Peyer's patch (tissue), 4 donors: ENCODE measurements around the gene KRTCAP2. TPM values are rescaled to one million over a fixed set of nuclear protein-coding genes. Genes with fewer than 3 reads are reported as not detected.
A peak's percentile ranks its signal among the peaks of the same experiment; 100 is the strongest.
"Not testable (repeated sequence)": the region's sequence is repeated elsewhere in the genome, so short reads cannot be mapped to it uniquely, and the experiment has no call there.

Experiments used
- DNase-seq, 3 donors: peaks; one replicate each; pipeline ENCODE4 v3.0.0-alpha.2; 2017 to 2019
- H3K27ac ChIP-seq, 4 donors: fragments of 200-600 bp; sonication (generic); one replicate each; pipeline ENCODE4 v1.5.1; 2016 to 2019
- H3K27me3 ChIP-seq, 2 donors: fragments of 200-600 bp; sonication (generic); one replicate each; pipeline ENCODE4 v1.5.1; 2019
- H3K36me3 ChIP-seq, 3 donors: fragments of 200-600 bp; sonication (generic); one replicate each; pipeline ENCODE4 v1.5.1; 2016 to 2019
- H3K4me1 ChIP-seq, 4 donors: fragments of 200-600 bp; sonication (generic); one replicate each; pipeline ENCODE4 v1.5.1; 2016 to 2019
- H3K4me3 ChIP-seq, 4 donors: fragments of 200-600 bp; sonication (generic); 1 replicate in 3 of 4; 2 replicates in 1 of 4; pipeline ENCODE4 v1.5.1; 2016 to 2019; ENCODE audit warnings: mild to moderate bottlenecking in 1 of 4
- H3K9me3 ChIP-seq, 4 donors: fragments of 200-600 bp; sonication (generic); one replicate each; pipeline ENCODE4 v1.5.1; 2016 to 2019; ENCODE audit warnings: mild to moderate bottlenecking in 1 of 4
- CTCF ChIP-seq, 6 experiments: fragments of 450-650 bp in 4 of 6; fragments of 200-600 bp in 2 of 6; sonication (generic) in 1 of 6; IDR thresholded peaks; one replicate each; pipeline ENCODE4 v1.5.1; 2017 to 2019; ENCODE audit warnings: antibody characterized with exemption in 6 of 6, mild to moderate bottlenecking in 3 of 6, moderate library complexity in 1 of 6
- POLR2A ChIP-seq, 2 donors: fragments of 450-650 bp; IDR thresholded peaks; one replicate each; pipeline ENCODE4 v1.5.1; 2017; ENCODE audit warnings: antibody characterized with exemption in 2 of 2, mild to moderate bottlenecking in 2 of 2, moderate library complexity in 2 of 2
- total RNA-seq, 4 donors: library from RNA; depleted of rRNA; stranded (reverse); fragments of >200 nt; gene quantifications; one replicate each; pipeline ENCODE4 v1.1.0, GENCODE V29; 2016

Gene KRTCAP2
- total RNA-seq, 4 donors from 2014 or later, result 111 to 137 (median 117) TPM

DNA sequence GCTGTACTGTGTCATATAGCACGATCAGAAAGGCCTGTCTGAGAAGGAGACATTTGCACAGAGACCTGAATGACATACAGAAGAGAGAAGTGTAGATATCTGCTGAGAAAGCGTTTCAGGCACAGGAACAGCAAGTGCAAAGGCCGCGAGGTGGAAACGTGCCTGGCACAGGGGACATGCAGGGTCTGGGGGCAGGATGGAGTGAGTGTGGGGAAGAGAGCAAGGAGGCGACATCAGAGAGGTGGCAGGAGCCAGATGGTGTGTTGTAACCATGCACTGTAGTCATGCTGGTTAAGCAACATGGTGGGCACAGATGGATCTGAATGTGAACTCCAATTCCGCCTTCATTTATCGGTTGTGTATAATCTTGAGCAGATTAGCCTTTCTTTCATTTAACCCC, 13.0 kb downstream of the KRTCAP2 start:
- H3K27me3 ChIP-seq, result no peaks in the 10 kb centered on the region
- no peaks in the 10 kb centered on the region for H3K36me3 ChIP-seq
- no peaks in the 10 kb centered on the region for H3K4me1 ChIP-seq
- DNase-seq, result no peak
- no peak for TF ChIP-seq POLR2A (IDR thresholded peaks at IDR 0.05)
- no peak for TF ChIP-seq CTCF (IDR thresholded peaks at IDR 0.05)
- H3K4me3 ChIP-seq, result no peak overlapping the region
- H3K27ac ChIP-seq, result no peak overlapping the region
- H3K9me3 ChIP-seq, result no peaks in the 10 kb centered on the region

- H3K27me3 ChIP-seq, result no peaks in the 10 kb centered on the region
- no peak for DNase-seq
- H3K4me1 ChIP-seq, result no peaks in the 10 kb centered on the region
- H3K36me3 ChIP-seq, result no peaks in the 10 kb centered on the region
- TF ChIP-seq CTCF (IDR thresholded peaks at IDR 0.05) (no peak), POLR2A (IDR thresholded peaks at IDR 0.05) (no peak)
- no peaks in the 10 kb centered on the region for H3K9me3 ChIP-seq
- H3K27ac ChIP-seq, result no peak overlapping the region
- no peak overlapping the region for H3K4me3 ChIP-seq
Measured at GRCh38 chr1:155158991-155159390, 14.1 kb downstream of the KRTCAP2 start.

DNA sequence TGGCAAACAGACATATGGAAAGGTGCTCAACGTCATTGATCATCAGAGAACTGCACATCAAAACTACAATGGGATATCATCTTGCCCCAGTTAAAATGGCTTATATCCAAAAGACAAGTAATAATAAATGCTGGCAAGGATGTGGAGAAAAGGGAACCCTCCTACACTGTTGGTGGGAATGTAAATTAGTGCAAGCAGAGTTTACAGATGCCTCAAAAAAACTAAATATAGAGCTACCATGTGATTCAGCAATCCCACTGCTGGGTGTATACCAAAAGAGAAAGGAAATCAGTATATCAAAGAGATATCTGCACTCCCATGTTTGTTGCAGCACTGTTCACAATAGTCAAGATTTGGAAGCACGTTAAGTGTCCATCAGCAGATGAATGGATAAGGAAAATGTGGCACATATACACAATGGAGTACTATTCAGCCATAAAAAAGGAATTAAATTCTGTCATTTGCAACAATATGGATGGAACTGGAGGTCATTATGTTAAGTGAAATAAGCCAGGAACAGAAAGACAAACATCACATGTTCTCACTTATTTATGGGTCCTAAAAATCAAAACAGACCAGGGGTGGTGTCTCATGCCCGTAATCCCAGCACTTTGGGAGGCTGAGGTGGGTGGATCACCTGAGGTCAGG, 17.0 kb downstream of the KRTCAP2 start:
- not testable (repeated sequence) for H3K36me3 ChIP-seq, H3K27me3 ChIP-seq, H3K4me3 ChIP-seq, DNase-seq, H3K9me3 ChIP-seq, H3K4me1 ChIP-seq, H3K27ac ChIP-seq

- TF ChIP-seq POLR2A (IDR thresholded peaks at IDR 0.05) (no peak), CTCF (IDR thresholded peaks at IDR 0.05) (no peak)
- DNase-seq, result no peak
Measured at GRCh38 chr1:155145491-155145890, 27.6 kb downstream of the KRTCAP2 start.

GRCh38 chr1:155141749-155142148, 31.4 kb downstream of the KRTCAP2 start:
- Histone ChIP-seq H3K27me3 (no peaks in the 10 kb centered on the region), H3K36me3 (peaks cover 0 to 4% (median 0%) of the 10 kb centered on the region in 3 donors), H3K4me3 (no peak overlapping the region), H3K4me1 (peaks cover 0 to 30% (median 6%) of the 10 kb centered on the region in 4 donors), H3K27ac (no peak overlapping the region), H3K9me3 (no peaks in the 10 kb centered on the region)
- DNase-seq, result no peak
- no peak for TF ChIP-seq CTCF (IDR thresholded peaks at IDR 0.05)
- no peak for TF ChIP-seq POLR2A (IDR thresholded peaks at IDR 0.05)

More at GRCh38 chr1:155145491-155145890, 27.6 kb downstream of the KRTCAP2 start:
- Histone ChIP-seq H3K27me3 (no peaks in the 10 kb centered on the region), H3K9me3 (no peaks in the 10 kb centered on the region), H3K27ac (no peak overlapping the region), H3K4me3 (no peak overlapping the region), H3K36me3 (no peaks in the 10 kb centered on the region), H3K4me1 (peaks cover 0 to 2% (median 0%) of the 10 kb centered on the region in 4 donors)

- Histone ChIP-seq H3K36me3 (peaks cover 0 to 4% (median 0%) of the 10 kb centered on the region in 3 donors), H3K27ac (peak overlapping the region in 3 of 4 donors; percentile 80 to 93 (median 92)), H3K27me3 (no peaks in the 10 kb centered on the region), H3K9me3 (no peaks in the 10 kb centered on the region), H3K4me1 (peaks cover 0 to 33% (median 7%) of the 10 kb centered on the region in 4 donors), H3K4me3 (peak overlapping the region; percentile 56 to 84 (median 60))
- no peak for DNase-seq
- no peak for TF ChIP-seq CTCF (IDR thresholded peaks at IDR 0.05)
- no peak for TF ChIP-seq POLR2A (IDR thresholded peaks at IDR 0.05)
Measured at GRCh38 chr1:155140630-155140953, 32.5 kb downstream of the KRTCAP2 start.
